Neural cell (in vitro differentiated cells): ENCODE data around the gene CPA3. TPM values are rescaled to one million over a fixed set of nuclear protein-coding genes. Genes with fewer than 3 reads are reported as not detected.

Experiments
- H2AFZ ChIP-seq: fragments of 200-600, 300-800 bp; sonication (generic), shearing (Covaris generic); 2 replicates; pipeline ENCODE4 v1.6.0; 2014; ENCODE audit warnings: low read depth, mild to moderate bottlenecking, antibody characterized with exemption, low read length, moderate library complexity
- H3F3A ChIP-seq: fragments of 200-600 bp; shearing (Covaris generic); 2 replicates; pipeline ENCODE4 v1.6.1; 2016; ENCODE audit warnings: mild to moderate bottlenecking, moderate library complexity, mixed read lengths, antibody characterized with exemption, low read length; ENCODE audit not compliant: insufficient read depth, poor library complexity, severe bottlenecking
- H3K27ac ChIP-seq: fragments of 200-600, 300-800 bp; sonication (generic), shearing (Covaris generic); 2 replicates; pipeline ENCODE4 v1.5.1; 2014; ENCODE audit warnings: mild to moderate bottlenecking, low read length, moderate library complexity
- H3K27me3 ChIP-seq: fragments of 300-800, 200-600 bp; sonication (generic), shearing (Covaris generic); 2 replicates; pipeline ENCODE4 v1.6.0; 2014; ENCODE audit warnings: mild to moderate bottlenecking, low read depth, low read length, moderate library complexity; ENCODE audit not compliant: insufficient read depth
- H3K36me3 ChIP-seq: fragments of 300-800, 200-600 bp; sonication (generic), shearing (Covaris generic); 2 replicates; pipeline ENCODE4 v1.5.1; 2014; ENCODE audit warnings: mild to moderate bottlenecking, antibody characterized with exemption, low read length, moderate library complexity; ENCODE audit not compliant: insufficient read depth
- H3K4me2 ChIP-seq: fragments of 300-800, 200-600 bp; sonication (generic), shearing (Covaris generic); 2 replicates; pipeline ENCODE4 v1.6.0; 2014; ENCODE audit warnings: mild to moderate bottlenecking, low read length
- H3K4me3 ChIP-seq: fragments of 300-800, 200-600 bp; sonication (generic), shearing (Covaris generic); 2 replicates; pipeline ENCODE4 v1.5.1; 2014; ENCODE audit warnings: mild to moderate bottlenecking, low read length, moderate library complexity
- H3K79me2 ChIP-seq: fragments of 200-600 bp; shearing (Covaris generic); replicated peaks from 2 replicates; pipeline ENCODE4 v1.6.0; 2014; ENCODE audit warnings: mild to moderate bottlenecking, low read length, moderate library complexity; ENCODE audit not compliant: insufficient read depth
- H3K9ac ChIP-seq: fragments of 300-800, 200-600 bp; sonication (generic), shearing (Covaris generic); 2 replicates; pipeline ENCODE4 v1.6.1; 2016; ENCODE audit warnings: mild to moderate bottlenecking, low read length, mixed read lengths
- H3K9me2 ChIP-seq: fragments of 200-600 bp; shearing (Covaris generic); 2 replicates; pipeline ENCODE4 v1.6.1; 2016; ENCODE audit warnings: mild to moderate bottlenecking, low read length, mixed read lengths; ENCODE audit not compliant: insufficient read depth
- H3K9me3 ChIP-seq: fragments of 200-600, 300-800 bp; sonication (generic), shearing (Covaris generic); 2 replicates; pipeline ENCODE4 v1.6.1; 2016; ENCODE audit warnings: mild to moderate bottlenecking, mixed run types, low read length, moderate library complexity, mixed read lengths
- H4K20me1 ChIP-seq: fragments of 200-600 bp; shearing (Covaris generic); 2 replicates; pipeline ENCODE4 v1.6.1; 2016; ENCODE audit warnings: mild to moderate bottlenecking, mixed run types; ENCODE audit not compliant: insufficient read depth
- CTCF ChIP-seq: fragments of 450-650 bp; IDR thresholded peaks from 2 replicates; pipeline ENCODE4 v1.5.1; 2014; ENCODE audit warnings: antibody characterized with exemption, mild to moderate bottlenecking, moderate library complexity; ENCODE audit not compliant: poor library complexity, severe bottlenecking
- EP300 ChIP-seq: fragments of 450-650 bp; conservative IDR thresholded peaks from 2 replicates; pipeline ENCODE4 v1.6.1; 2014; ENCODE audit warnings: antibody characterized with exemption, mild to moderate bottlenecking, moderate library complexity; ENCODE audit not compliant: poor library complexity, severe bottlenecking
- EZH2 ChIP-seq: fragments of 200-600, 300-800 bp; shearing (Covaris generic), sonication (generic); IDR thresholded peaks from 2 replicates; pipeline ENCODE4 v1.6.1; 2014; ENCODE audit warnings: antibody characterized with exemption, low read length, borderline replicate concordance, mild to moderate bottlenecking; ENCODE audit not compliant: insufficient read depth, poor library complexity, severe bottlenecking
- MXI1 ChIP-seq: fragments of 450-650 bp; conservative IDR thresholded peaks from 2 replicates; pipeline ENCODE4 v1.6.1; 2014; ENCODE audit warnings: antibody characterized with exemption, mild to moderate bottlenecking; ENCODE audit not compliant: poor library complexity, severe bottlenecking
- POLR2AphosphoS5 ChIP-seq: IDR thresholded peaks from 2 replicates; pipeline ENCODE4 v1.6.1; 2012
- RAD21 ChIP-seq: fragments of 450-650 bp; conservative IDR thresholded peaks from 2 replicates; pipeline ENCODE4 v1.6.1; 2014; ENCODE audit warnings: antibody characterized with exemption, mild to moderate bottlenecking, moderate library complexity
- REST ChIP-seq: IDR thresholded peaks from 2 replicates; pipeline ENCODE4 v1.6.1; 2012; ENCODE audit warnings: borderline replicate concordance
- SMC3 ChIP-seq: fragments of 450-650 bp; conservative IDR thresholded peaks from 2 replicates; pipeline ENCODE4 v1.6.1; 2014; ENCODE audit warnings: antibody characterized with exemption, mild to moderate bottlenecking, moderate library complexity; ENCODE audit not compliant: poor library complexity
- TAF1 ChIP-seq: IDR thresholded peaks from 2 replicates; pipeline ENCODE4 v1.6.1; 2012; ENCODE audit warnings: low read depth
- polyA plus RNA-seq: library from polyadenylated mRNA; depleted of rRNA; stranded (reverse); fragments of >200 nt; gene quantifications from 2 replicates; pipeline ENCODE4 v1.2.3, GENCODE V29; 2014

Gene CPA3
- polyA plus RNA-seq, 1 donor from 2014 or later = not detected

GRCh38 chr3:148889828-148890227, 24.7 kb downstream of the CPA3 start:
- Histone ChIP-seq H3K4me3 (no peak overlapping the region), H2AFZ (no peak overlapping the region), H3K36me3 (no peaks in the 10 kb centered on the region), H3F3A (no peaks in the 10 kb centered on the region), H3K27me3 (no peaks in the 10 kb centered on the region), H3K79me2 (no peaks in the 10 kb centered on the region), H3K9me2 (no peaks in the 10 kb centered on the region), H3K9me3 (no peaks in the 10 kb centered on the region), H4K20me1 (no peaks in the 10 kb centered on the region), H3K27ac (no peak overlapping the region), H3K4me2 (no peak overlapping the region), H3K9ac (no peak overlapping the region)
- TF ChIP-seq SMC3 (no peak), REST (no peak), EZH2 (no peak), RAD21 (no peak), TAF1 (no peak), CTCF (no peak), POLR2AphosphoS5 (no peak), MXI1 (no peak), EP300 (no peak)

- Histone ChIP-seq H3K79me2 (no peaks in the 10 kb centered on the region), H4K20me1 (no peaks in the 10 kb centered on the region), H2AFZ (no peak overlapping the region), H3K9ac (no peak overlapping the region), H3K36me3 (no peaks in the 10 kb centered on the region), H3K27ac (no peak overlapping the region), H3K4me3 (no peak overlapping the region), H3K9me3 (no peaks in the 10 kb centered on the region), H3F3A (no peaks in the 10 kb centered on the region), H3K4me2 (no peak overlapping the region), H3K27me3 (no peaks in the 10 kb centered on the region), H3K9me2 (no peaks in the 10 kb centered on the region)
- no peak for TF ChIP-seq EP300
- TF ChIP-seq TAF1 = no peak
- no peak for TF ChIP-seq REST
- TF ChIP-seq CTCF = no peak
- TF ChIP-seq MXI1 = no peak
- TF ChIP-seq SMC3 = no peak
- TF ChIP-seq RAD21 = no peak
- no peak for TF ChIP-seq EZH2
- TF ChIP-seq POLR2AphosphoS5 = no peak
Observed at GRCh38 chr3:148896062-148896461, 31.0 kb downstream of the CPA3 start.
